ENCODE data around the gene NRXN3.

GRCh38 chr14:78238141-78238540 is 68.0 kb downstream of the NRXN3 start:
- TF ChIP-seq EZH2 (IDR thresholded peaks at IDR 0.05; ENCODE audit: borderline replicate concordance) (no peak), CTCF (IDR thresholded peaks at IDR 0.05; ENCODE audit: poor library complexity) (no peak)
